DOHH2 (cell line): ENCODE measurements around the gene UGT2A2.
"Not testable (repeated sequence)": the region's sequence is repeated elsewhere in the genome, so short reads cannot be mapped to it uniquely, and the experiment has no call there.

Experiments used
- CTCF ChIP-seq: fragments of 200-600 bp; sonication (generic); IDR thresholded peaks from one replicate; pipeline ENCODE4 v1.5.1; 2014; ENCODE audit warnings: antibody characterized with exemption, mild to moderate bottlenecking, low read depth, low read length; ENCODE audit not compliant: poor library complexity, severe bottlenecking
- EZH2phosphoT487 ChIP-seq: fragments of 200-600 bp; sonication (generic); IDR thresholded peaks from 2 replicates; pipeline ENCODE4 v1.6.1; 2017; ENCODE audit warnings: borderline replicate concordance, mild to moderate bottlenecking, antibody characterized with exemption, low read length, moderate library complexity, mixed read lengths

- TF ChIP-seq CTCF, EZH2phosphoT487: not testable (repeated sequence)
Observed at GRCh38 chr4:69664009-69664408, 24.6 kb upstream of the UGT2A2 start.
